Activated CD4-positive, alpha-beta memory T cell treated with anti-CD3 and anti-CD28 coated beads, Interleukin-2, amount 10 ng/mL, durations not matched to agents 7 days and 5 days (primary cell): ENCODE measurements around the gene MPPED1. TPM values are rescaled to one million over a fixed set of nuclear protein-coding genes. Genes with fewer than 3 reads are reported as not detected.

ENCODE experiments used
- CTCF ChIA-PET: fragments of 350-600 bp; sonication (Branson Sonifier 250); formaldehyde crosslinking; loops from one replicate; lab custom pipeline; 2021; ENCODE audit warnings: antibody characterized with exemption, inconsistent platforms; lab: Charles Lee
- POLR2A ChIA-PET: fragments of 350-600 bp; sonication (Branson Sonifier 250); formaldehyde crosslinking; loops from one replicate; lab custom pipeline; 2021; ENCODE audit warnings: antibody characterized with exemption; lab: Charles Lee
- DNase-seq: peaks from one replicate; pipeline ENCODE4 v3.0.0-alpha.2; 2020
- H3K27ac Mint-ChIP-seq: one replicate; pipeline ENCODE4 v1.8.0; 2021; ENCODE audit warnings: mild to moderate bottlenecking, mixed read lengths
- H3K27me3 Mint-ChIP-seq: one replicate; pipeline ENCODE4 v1.8.0; 2021; ENCODE audit warnings: mixed read lengths
- H3K36me3 Mint-ChIP-seq: one replicate; pipeline ENCODE4 v1.8.0; 2021; ENCODE audit warnings: low read depth, mixed read lengths
- H3K4me1 Mint-ChIP-seq: one replicate; pipeline ENCODE4 v1.8.0; 2021; ENCODE audit warnings: mixed read lengths
- H3K4me3 Mint-ChIP-seq: one replicate; pipeline ENCODE4 v1.8.0; 2021; ENCODE audit warnings: mild to moderate bottlenecking, mixed read lengths
- H3K9me3 Mint-ChIP-seq: one replicate; pipeline ENCODE4 v1.8.0; 2021; ENCODE audit warnings: mixed read lengths
- total RNA-seq, 2 experiments: library from RNA; stranded (reverse); gene quantifications; one replicate each; pipeline ENCODE4 v1.2.3, GENCODE V29; 2021

MPPED1 gene
- total RNA-seq, 2 experiments from 2014 or later: not detected

GRCh38 chr22:43516386-43516785, 104.6 kb downstream of the MPPED1 start:
- no peak for DNase-seq
- H3K27ac Mint-ChIP-seq: no peak overlapping the region
- H3K36me3 Mint-ChIP-seq: no peaks in the 10 kb centered on the region
- H3K4me3 Mint-ChIP-seq: no peak overlapping the region
- POLR2A ChIA-PET: no interaction called here
- CTCF ChIA-PET: no interaction called here
- no peaks in the 10 kb centered on the region for H3K9me3 Mint-ChIP-seq
- peaks cover 10% of the 10 kb centered on the region for H3K4me1 Mint-ChIP-seq
- peaks cover 3% of the 10 kb centered on the region for H3K27me3 Mint-ChIP-seq

GRCh38 chr22:43516996-43517635, 105.3 kb downstream of the MPPED1 start:
- Mint-ChIP-seq H3K4me1 (peaks cover 10% of the 10 kb centered on the region), H3K27ac (no peak overlapping the region), H3K36me3 (no peaks in the 10 kb centered on the region), H3K27me3 (peaks cover 3% of the 10 kb centered on the region), H3K4me3 (no peak overlapping the region), H3K9me3 (no peaks in the 10 kb centered on the region)
- ChIA-PET POLR2A (no interaction called here), CTCF (no interaction called here)
- DNase-seq: no peak

- ChIA-PET CTCF (no interaction called here), POLR2A (no interaction called here)
- peaks cover 10% of the 10 kb centered on the region for H3K4me1 Mint-ChIP-seq
These were observed 108.8 kb downstream of the MPPED1 start for GRCh38 chr22:43520632-43521039.

GRCh38 chr22:43521716-43522115, 109.9 kb downstream of the MPPED1 start:
- H3K27me3 Mint-ChIP-seq: peaks cover 3% of the 10 kb centered on the region
- no peaks in the 10 kb centered on the region for H3K9me3 Mint-ChIP-seq
- ChIA-PET POLR2A (no interaction called here), CTCF (interaction anchor here (0.7 kb wide), 1 partner anchor 40 kb away, joined by 3 read pairs; no protein-coding TSS in a partner anchor)
- H3K36me3 Mint-ChIP-seq: no peaks in the 10 kb centered on the region
- H3K27ac Mint-ChIP-seq: no peak overlapping the region
- H3K4me1 Mint-ChIP-seq: peaks cover 10% of the 10 kb centered on the region
- no peak overlapping the region for H3K4me3 Mint-ChIP-seq
- no peak for DNase-seq

More at GRCh38 chr22:43520632-43521039, 108.8 kb downstream of the MPPED1 start:
- Mint-ChIP-seq H3K4me3 (no peak overlapping the region), H3K27me3 (peaks cover 3% of the 10 kb centered on the region), H3K27ac (no peak overlapping the region), H3K36me3 (no peaks in the 10 kb centered on the region), H3K9me3 (no peaks in the 10 kb centered on the region)
- no peak for DNase-seq

GRCh38 chr22:43526117-43526655, 114.4 kb downstream of the MPPED1 start:
- no peaks in the 10 kb centered on the region for H3K27me3 Mint-ChIP-seq
- H3K9me3 Mint-ChIP-seq: no peaks in the 10 kb centered on the region
- ChIA-PET POLR2A (no interaction called here), CTCF (no interaction called here)
- H3K4me3 Mint-ChIP-seq: no peak overlapping the region
- H3K27ac Mint-ChIP-seq: no peak overlapping the region
- DNase-seq: no peak
- H3K36me3 Mint-ChIP-seq: no peaks in the 10 kb centered on the region
- H3K4me1 Mint-ChIP-seq: no peaks in the 10 kb centered on the region

GRCh38 chr22:43526946-43527345, 115.1 kb downstream of the MPPED1 start:
- Mint-ChIP-seq H3K27ac (no peak overlapping the region), H3K27me3 (no peaks in the 10 kb centered on the region), H3K9me3 (no peaks in the 10 kb centered on the region), H3K4me3 (no peak overlapping the region), H3K4me1 (no peaks in the 10 kb centered on the region), H3K36me3 (no peaks in the 10 kb centered on the region)
- no peak for DNase-seq
- ChIA-PET POLR2A (no interaction called here), CTCF (no interaction called here)

GRCh38 chr22:43528601-43529360, 117.0 kb downstream of the MPPED1 start:
- no peak overlapping the region for H3K27ac Mint-ChIP-seq
- H3K4me1 Mint-ChIP-seq: no peaks in the 10 kb centered on the region
- no peaks in the 10 kb centered on the region for H3K27me3 Mint-ChIP-seq
- POLR2A ChIA-PET: no interaction called here
- no peaks in the 10 kb centered on the region for H3K9me3 Mint-ChIP-seq
- CTCF ChIA-PET: no interaction called here
- H3K36me3 Mint-ChIP-seq: no peaks in the 10 kb centered on the region
- H3K4me3 Mint-ChIP-seq: no peak overlapping the region
- DNase-seq: no peak

- ChIA-PET CTCF (no interaction called here), POLR2A (no interaction called here)
- Mint-ChIP-seq H3K27ac (no peak overlapping the region), H3K4me1 (no peaks in the 10 kb centered on the region), H3K36me3 (no peaks in the 10 kb centered on the region), H3K27me3 (no peaks in the 10 kb centered on the region), H3K4me3 (no peak overlapping the region), H3K9me3 (no peaks in the 10 kb centered on the region)
- no peak for DNase-seq
These were observed 117.6 kb downstream of the MPPED1 start for GRCh38 chr22:43529461-43529860.

- no peak overlapping the region for H3K27ac Mint-ChIP-seq
- CTCF ChIA-PET: no interaction called here
- no peaks in the 10 kb centered on the region for H3K36me3 Mint-ChIP-seq
- no peak for DNase-seq
- H3K4me1 Mint-ChIP-seq: no peaks in the 10 kb centered on the region
- no peak overlapping the region for H3K4me3 Mint-ChIP-seq
- no peaks in the 10 kb centered on the region for H3K27me3 Mint-ChIP-seq
- H3K9me3 Mint-ChIP-seq: no peaks in the 10 kb centered on the region
- POLR2A ChIA-PET: no interaction called here
These were observed 118.1 kb downstream of the MPPED1 start for GRCh38 chr22:43529934-43530333.

- no peaks in the 10 kb centered on the region for H3K9me3 Mint-ChIP-seq
- H3K36me3 Mint-ChIP-seq: no peaks in the 10 kb centered on the region
- CTCF ChIA-PET: no interaction called here
- POLR2A ChIA-PET: no interaction called here
- H3K27me3 Mint-ChIP-seq: no peaks in the 10 kb centered on the region
- H3K4me1 Mint-ChIP-seq: no peaks in the 10 kb centered on the region
- H3K4me3 Mint-ChIP-seq: no peak overlapping the region
- DNase-seq: no peak
- no peak overlapping the region for H3K27ac Mint-ChIP-seq
These were observed 118.8 kb downstream of the MPPED1 start for GRCh38 chr22:43530349-43531201.

GRCh38 chr22:43531651-43532050, 119.8 kb downstream of the MPPED1 start:
- POLR2A ChIA-PET: no interaction called here
- no peak overlapping the region for H3K27ac Mint-ChIP-seq
- no peaks in the 10 kb centered on the region for H3K4me1 Mint-ChIP-seq
- CTCF ChIA-PET: no interaction called here
- no peak overlapping the region for H3K4me3 Mint-ChIP-seq
- DNase-seq: no peak
- no peaks in the 10 kb centered on the region for H3K36me3 Mint-ChIP-seq
- no peaks in the 10 kb centered on the region for H3K27me3 Mint-ChIP-seq
- H3K9me3 Mint-ChIP-seq: no peaks in the 10 kb centered on the region

- no peaks in the 10 kb centered on the region for H3K9me3 Mint-ChIP-seq
- H3K4me1 Mint-ChIP-seq: no peaks in the 10 kb centered on the region
- ChIA-PET POLR2A (no interaction called here), CTCF (no interaction called here)
- H3K27ac Mint-ChIP-seq: no peak overlapping the region
- H3K27me3 Mint-ChIP-seq: no peaks in the 10 kb centered on the region
- no peak overlapping the region for H3K4me3 Mint-ChIP-seq
- H3K36me3 Mint-ChIP-seq: no peaks in the 10 kb centered on the region
- no peak for DNase-seq
These were observed 120.7 kb downstream of the MPPED1 start for GRCh38 chr22:43532301-43533155.
